Activated CD8-positive, alpha-beta T cell treated with anti-CD3 and anti-CD28 coated beads for 36 hours (primary cell): ENCODE measurements around the gene PTGR2. TPM values are rescaled to one million over a fixed set of nuclear protein-coding genes. Genes with fewer than 3 reads are reported as not detected.
"Not testable (repeated sequence)": the region's sequence is repeated elsewhere in the genome, so short reads cannot be mapped to it uniquely, and the experiment has no call there.

Source experiments
- ATAC-seq: fragments of 200-7000 bp; cut with Tn5 transposase; one replicate; pipeline ENCODE4 v1.10.0; 2021; ENCODE audit warnings: mild to moderate bottlenecking, moderate library complexity
- CTCF ChIA-PET: fragments of 350-600 bp; sonication (Branson Sonifier 250); formaldehyde crosslinking; loops from one replicate; lab custom pipeline; 2021; ENCODE audit warnings: antibody characterized with exemption; lab: Charles Lee
- POLR2A ChIA-PET: fragments of 350-600 bp; sonication (Branson Sonifier 250); formaldehyde crosslinking; loops from one replicate; lab custom pipeline; 2021; ENCODE audit warnings: antibody characterized with exemption; lab: Charles Lee
- DNase-seq: peaks from one replicate; pipeline ENCODE4 v3.0.0-alpha.2; 2020
- H3K27ac Mint-ChIP-seq: one replicate; pipeline ENCODE4 v1.8.0; 2021; ENCODE audit warnings: mild to moderate bottlenecking, mixed read lengths
- H3K27me3 Mint-ChIP-seq: one replicate; pipeline ENCODE4 v1.8.0; 2021; ENCODE audit warnings: mixed read lengths
- H3K36me3 Mint-ChIP-seq: one replicate; pipeline ENCODE4 v1.8.0; 2021; ENCODE audit warnings: low read depth, mixed read lengths
- H3K4me1 Mint-ChIP-seq: one replicate; pipeline ENCODE4 v1.8.0; 2021; ENCODE audit warnings: low read depth, mixed read lengths
- H3K4me3 Mint-ChIP-seq: one replicate; pipeline ENCODE4 v1.8.0; 2021; ENCODE audit warnings: mild to moderate bottlenecking, moderate library complexity, mixed read lengths
- H3K9me3 Mint-ChIP-seq: one replicate; pipeline ENCODE4 v1.8.0; 2021; ENCODE audit warnings: mixed read lengths
- intact Hi-C: fragments of 100-400 bp; cut with micrococcal nuclease; formaldehyde crosslinking; loops from one replicate; pipeline ENCODE4 v1.10.0; 2022
- total RNA-seq, 2 experiments: library from RNA; stranded (reverse); gene quantifications; one replicate each; pipeline ENCODE4 v1.2.3, GENCODE V29; 2021
- TF ChIP-seq, protein P1 (sequence below): fragments of 200-600 bp; IDR thresholded peaks from one replicate; pipeline ENCODE4 v1.8.0; 2022; ENCODE audit warnings: antibody characterized with exemption, mild to moderate bottlenecking

PTGR2 gene
- total RNA-seq, 2 experiments from 2014 or later = 10.6 to 11.0 TPM

GRCh38 chr14:73824127-73824526 lies 27.5 kb upstream of the PTGR2 start:
- no peaks in the 10 kb centered on the region for H3K27me3 Mint-ChIP-seq
- no peaks in the 10 kb centered on the region for H3K36me3 Mint-ChIP-seq
- intact Hi-C loops = no loop called here
- H3K9me3 Mint-ChIP-seq = no peaks in the 10 kb centered on the region
- TF ChIP-seq, protein P1, sequence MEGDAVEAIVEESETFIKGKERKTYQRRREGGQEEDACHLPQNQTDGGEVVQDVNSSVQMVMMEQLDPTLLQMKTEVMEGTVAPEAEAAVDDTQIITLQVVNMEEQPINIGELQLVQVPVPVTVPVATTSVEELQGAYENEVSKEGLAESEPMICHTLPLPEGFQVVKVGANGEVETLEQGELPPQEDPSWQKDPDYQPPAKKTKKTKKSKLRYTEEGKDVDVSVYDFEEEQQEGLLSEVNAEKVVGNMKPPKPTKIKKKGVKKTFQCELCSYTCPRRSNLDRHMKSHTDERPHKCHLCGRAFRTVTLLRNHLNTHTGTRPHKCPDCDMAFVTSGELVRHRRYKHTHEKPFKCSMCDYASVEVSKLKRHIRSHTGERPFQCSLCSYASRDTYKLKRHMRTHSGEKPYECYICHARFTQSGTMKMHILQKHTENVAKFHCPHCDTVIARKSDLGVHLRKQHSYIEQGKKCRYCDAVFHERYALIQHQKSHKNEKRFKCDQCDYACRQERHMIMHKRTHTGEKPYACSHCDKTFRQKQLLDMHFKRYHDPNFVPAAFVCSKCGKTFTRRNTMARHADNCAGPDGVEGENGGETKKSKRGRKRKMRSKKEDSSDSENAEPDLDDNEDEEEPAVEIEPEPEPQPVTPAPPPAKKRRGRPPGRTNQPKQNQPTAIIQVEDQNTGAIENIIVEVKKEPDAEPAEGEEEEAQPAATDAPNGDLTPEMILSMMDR = no peak
- peaks cover 7% of the 10 kb centered on the region for H3K4me1 Mint-ChIP-seq
- no peak for DNase-seq
- no peak for ATAC-seq
- no peak overlapping the region for H3K4me3 Mint-ChIP-seq
- POLR2A ChIA-PET = no interaction called here
- no peak overlapping the region for H3K27ac Mint-ChIP-seq
- CTCF ChIA-PET = interaction anchor here (1.4 to 11.3 kb wide), 5 partner anchors 40 to 100 kb away, joined by 3 to 140 read pairs (median 10); no protein-coding TSS in a partner anchor

DNA sequence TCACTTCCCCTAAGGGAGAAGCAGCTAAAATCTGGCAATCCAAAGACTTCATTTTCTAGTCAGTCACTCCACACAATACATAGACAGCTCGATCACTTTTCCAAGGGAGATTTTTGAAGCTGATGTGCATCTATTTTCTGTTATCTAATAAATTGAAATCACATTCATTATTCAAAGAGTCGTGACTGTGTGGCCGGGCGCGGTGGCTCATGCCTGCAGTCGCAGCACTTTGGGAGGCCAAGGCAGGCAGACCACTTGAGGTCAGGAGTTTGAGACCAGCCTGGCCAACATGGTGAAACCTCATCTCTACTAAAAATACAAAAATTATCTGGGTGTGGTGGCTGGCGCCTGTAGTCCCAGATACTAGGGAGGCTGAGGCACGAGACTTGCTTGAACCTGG lies 27.1 kb upstream of the PTGR2 start:
- DNase-seq (no peak), ATAC-seq (no peak)
- CTCF ChIA-PET = interaction anchor here (0.9 to 11.3 kb wide), 9 partner anchors 40 to 97 kb away, joined by 3 to 140 read pairs (median 10); a partner anchor contains a TSS
- intact Hi-C loops = no loop called here
- no peaks in the 10 kb centered on the region for H3K36me3 Mint-ChIP-seq
- H3K4me1 Mint-ChIP-seq = peaks cover 11% of the 10 kb centered on the region
- H3K27ac Mint-ChIP-seq = no peak overlapping the region
- TF ChIP-seq, protein P1 = no peak
- H3K27me3 Mint-ChIP-seq = no peaks in the 10 kb centered on the region
- POLR2A ChIA-PET = no interaction called here
- no peak overlapping the region for H3K4me3 Mint-ChIP-seq
- no peaks in the 10 kb centered on the region for H3K9me3 Mint-ChIP-seq

GRCh38 chr14:73825551-73826188 lies 26.0 kb upstream of the PTGR2 start:
- POLR2A ChIA-PET = no interaction called here
- no peaks in the 10 kb centered on the region for H3K36me3 Mint-ChIP-seq
- no peaks in the 10 kb centered on the region for H3K9me3 Mint-ChIP-seq

GRCh38 chr14:73827190-73827589 lies 24.4 kb upstream of the PTGR2 start:
- H3K4me1 Mint-ChIP-seq = peaks cover 19% of the 10 kb centered on the region
- not testable (repeated sequence) for H3K4me3 Mint-ChIP-seq, H3K9me3 Mint-ChIP-seq, H3K36me3 Mint-ChIP-seq, H3K27ac Mint-ChIP-seq, H3K27me3 Mint-ChIP-seq, ATAC-seq
- ChIA-PET CTCF (interaction anchor here (1.0 to 11.3 kb wide), 13 partner anchors 20 to 99 kb away, joined by 3 to 140 read pairs (median 5); a partner anchor contains a TSS), POLR2A (interaction anchor here (0.6 to 1.2 kb wide), 3 partner anchors 39 to 86 kb away, joined by 3 to 4 read pairs (median 3); no protein-coding TSS in a partner anchor)
- intact Hi-C loops = loop anchor here (5.0 kb wide), 1 partner anchor 85 kb away; no protein-coding TSS in a partner anchor
- TF ChIP-seq, protein P1 = peak; percentile 14
- peak; percentile 24 for DNase-seq

More at GRCh38 chr14:73825551-73826188, 26.0 kb upstream of the PTGR2 start:
- H3K4me3 Mint-ChIP-seq = no peak overlapping the region
- intact Hi-C loops = loop anchor here (1.0 to 5.0 kb wide), 2 partner anchors 83 to 97 kb away; no protein-coding TSS in a partner anchor
- H3K27ac Mint-ChIP-seq = no peak overlapping the region
- no peaks in the 10 kb centered on the region for H3K27me3 Mint-ChIP-seq
- TF ChIP-seq, protein P1 = peak; percentile 89
- ATAC-seq (peak; percentile 85), DNase-seq (peak; percentile 88)
- H3K4me1 Mint-ChIP-seq = peaks cover 19% of the 10 kb centered on the region
- CTCF ChIA-PET = interaction anchor here (0.7 to 11.3 kb wide), 23 partner anchors 9 to 367 kb away, joined by 3 to 140 read pairs (median 4); partner anchors contain the start of genes NUMB and PTGR2

DNA sequence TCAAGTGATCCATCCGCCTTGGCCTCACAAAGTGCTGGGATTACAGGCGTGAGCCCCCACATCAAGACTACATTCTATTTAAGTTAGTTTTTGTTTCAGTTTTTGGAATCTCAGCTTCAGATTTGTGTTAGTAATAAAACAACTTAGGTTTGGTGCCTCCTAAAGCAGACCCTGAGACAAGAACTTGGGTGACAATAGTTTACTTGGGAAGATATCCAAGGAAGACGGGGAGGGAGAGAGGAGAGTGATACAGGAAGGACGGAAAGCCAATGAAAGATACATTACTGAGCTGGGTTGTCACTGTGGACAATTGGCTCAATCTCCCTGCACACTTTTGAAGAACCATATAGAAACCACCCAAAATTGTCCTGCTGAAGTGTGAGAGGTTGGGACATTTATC lies 22.6 kb upstream of the PTGR2 start:
- no peak for ATAC-seq
- no peaks in the 10 kb centered on the region for H3K9me3 Mint-ChIP-seq
- CTCF ChIA-PET = interaction anchor here (0.7 to 11.3 kb wide), 7 partner anchors 54 to 101 kb away, joined by 3 to 140 read pairs (median 3); partner anchors contain the start of gene ZNF410
- intact Hi-C loops = loop anchor here (5.0 kb wide), 1 partner anchor 87 kb away; no protein-coding TSS in a partner anchor
- no peaks in the 10 kb centered on the region for H3K27me3 Mint-ChIP-seq
- peaks cover 19% of the 10 kb centered on the region for H3K4me1 Mint-ChIP-seq
- TF ChIP-seq, protein P1 = no peak
- no peaks in the 10 kb centered on the region for H3K36me3 Mint-ChIP-seq
- POLR2A ChIA-PET = interaction anchor here (0.7 to 1.3 kb wide), 6 partner anchors 57 to 99 kb away, joined by 3 read pairs; no protein-coding TSS in a partner anchor
- peak overlapping the region; percentile 89 for H3K27ac Mint-ChIP-seq
- DNase-seq = no peak
- no peak overlapping the region for H3K4me3 Mint-ChIP-seq
